NK-92 (cell line): Measurements from ENCODE around the gene NTPCR.

ENCODE experiments used
- DNase-seq: peaks from one replicate; lab custom pipeline; 2025; ENCODE audit not compliant: unreplicated experiment; lab: John Stamatoyannopoulos, UW

The NTPCR gene

GRCh38 chr1:232958067-232958466 lies 7.7 kb downstream of the NTPCR start:
- DNase-seq = no peak

- DNase-seq = no peak
These were observed 12.6 kb downstream of the NTPCR start for GRCh38 chr1:232962761-232963745.

GRCh38 chr1:232964601-232965000 lies 14.2 kb downstream of the NTPCR start:
- no peak for DNase-seq

- no peak for DNase-seq
These were observed 14.9 kb downstream of the NTPCR start for GRCh38 chr1:232965124-232965911.

- DNase-seq = no peak
These were observed 15.5 kb downstream of the NTPCR start for GRCh38 chr1:232965912-232966217.

GRCh38 chr1:232966663-232967062 lies 16.3 kb downstream of the NTPCR start:
- DNase-seq = no peak

- no peak for DNase-seq
These were observed 18.0 kb downstream of the NTPCR start for GRCh38 chr1:232968391-232968790.

GRCh38 chr1:232968965-232969364 lies 18.6 kb downstream of the NTPCR start:
- no peak for DNase-seq

- no peak for DNase-seq
These were observed 19.4 kb downstream of the NTPCR start for GRCh38 chr1:232969799-232970198.

GRCh38 chr1:232970508-232970907 lies 20.1 kb downstream of the NTPCR start:
- DNase-seq = no peak

GRCh38 chr1:232973652-232974611 lies 23.5 kb downstream of the NTPCR start:
- DNase-seq = no peak

GRCh38 chr1:232974971-232975370 lies 24.6 kb downstream of the NTPCR start:
- no peak for DNase-seq

- no peak for DNase-seq
These were observed 27.8 kb downstream of the NTPCR start for GRCh38 chr1:232978091-232978634.

GRCh38 chr1:232978815-232979214 lies 28.4 kb downstream of the NTPCR start:
- no peak for DNase-seq

- DNase-seq = no peak
These were observed 29.1 kb downstream of the NTPCR start for GRCh38 chr1:232979558-232979957.

- no peak for DNase-seq
These were observed 30.1 kb downstream of the NTPCR start for GRCh38 chr1:232980355-232980978.

GRCh38 chr1:232980986-232981560 lies 30.7 kb downstream of the NTPCR start:
- no peak for DNase-seq

- DNase-seq = no peak
These were observed 32.0 kb downstream of the NTPCR start for GRCh38 chr1:232982238-232982944.

GRCh38 chr1:232983375-232983774 lies 33.0 kb downstream of the NTPCR start:
- DNase-seq = no peak
